NOMO-1 treated with DMSO at 0.1 percent for 48 hours (cell line): ENCODE measurements around the gene IST1.
A peak's percentile ranks its signal among the peaks of the same experiment; 100 is the strongest.

Experiments
- DNase-seq: peaks from one replicate; lab custom pipeline; 2025; ENCODE audit not compliant: unreplicated experiment; lab: John Stamatoyannopoulos, UW

Gene IST1

GRCh38 chr16:71916397-71916920, 21.1 kb downstream of the IST1 start:
- DNase-seq, result no peak

DNA sequence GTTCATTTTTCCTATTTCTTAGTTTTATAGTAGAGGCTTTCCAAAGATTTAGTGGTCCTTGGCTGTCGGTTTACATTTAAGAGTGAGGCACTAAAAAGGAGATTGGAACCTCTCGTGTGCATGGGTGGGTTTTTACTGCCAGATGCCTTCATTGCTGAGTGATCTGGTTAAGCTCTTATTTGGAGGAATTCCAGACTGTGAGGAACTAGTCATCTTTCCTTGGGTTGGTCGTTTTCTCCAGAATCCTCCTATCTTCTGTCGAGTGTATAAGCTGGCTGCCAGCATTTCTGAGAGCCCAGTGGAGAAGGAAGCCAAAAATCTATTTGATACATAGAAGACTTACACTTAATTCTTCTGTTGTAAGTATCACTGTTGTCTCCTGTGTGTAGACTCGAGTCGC, 22.6 kb downstream of the IST1 start:
- DNase-seq, result no peak

- DNase-seq, result peak; percentile 87
Observed at GRCh38 chr16:71919035-71919434, 23.7 kb downstream of the IST1 start.

DNA sequence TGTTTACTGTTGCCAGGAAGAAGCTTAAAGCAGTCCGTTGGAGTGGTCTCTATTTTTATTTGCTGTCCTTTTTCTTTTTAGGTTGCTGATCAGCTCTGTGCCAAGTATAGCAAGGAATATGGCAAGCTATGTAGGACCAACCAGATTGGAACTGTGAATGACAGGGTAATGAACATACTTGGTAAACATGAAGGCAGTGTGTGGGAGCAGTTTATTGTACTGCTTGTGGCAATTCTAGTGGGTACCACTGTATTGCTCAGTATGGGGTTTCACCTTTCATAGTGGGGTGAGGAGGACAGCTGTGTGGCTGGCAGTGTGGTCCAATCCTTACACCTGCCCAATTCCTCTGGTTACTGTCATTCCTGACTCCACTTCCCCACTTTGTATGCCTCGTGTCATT, 25.3 kb downstream of the IST1 start:
- DNase-seq, result no peak

GRCh38 chr16:71923941-71924690, 28.8 kb downstream of the IST1 start:
- DNase-seq, result no peak

- no peak for DNase-seq
Observed at GRCh38 chr16:71924710-71925109, 29.4 kb downstream of the IST1 start.

DNA sequence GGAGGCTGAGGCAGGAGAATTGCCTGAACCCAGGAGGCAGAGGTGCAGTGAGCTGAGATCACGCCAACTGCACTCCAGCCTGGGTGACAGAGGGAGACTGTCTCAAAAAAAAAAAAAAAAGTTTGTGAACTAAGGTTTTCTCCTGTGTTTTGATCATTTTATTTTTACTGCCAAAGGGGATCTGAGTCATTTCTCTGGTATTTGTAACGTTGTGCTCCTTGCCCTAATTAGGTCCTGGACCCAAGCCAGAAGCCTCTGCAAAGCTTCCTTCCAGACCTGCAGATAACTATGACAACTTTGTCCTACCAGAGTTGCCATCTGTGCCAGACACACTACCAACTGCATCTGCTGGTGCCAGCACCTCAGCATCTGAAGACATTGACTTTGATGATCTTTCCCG, 32.1 kb downstream of the IST1 start:
- peak; percentile 24 for DNase-seq

GRCh38 chr16:71927787-71928186, 32.5 kb downstream of the IST1 start:
- DNase-seq, result no peak

DNA sequence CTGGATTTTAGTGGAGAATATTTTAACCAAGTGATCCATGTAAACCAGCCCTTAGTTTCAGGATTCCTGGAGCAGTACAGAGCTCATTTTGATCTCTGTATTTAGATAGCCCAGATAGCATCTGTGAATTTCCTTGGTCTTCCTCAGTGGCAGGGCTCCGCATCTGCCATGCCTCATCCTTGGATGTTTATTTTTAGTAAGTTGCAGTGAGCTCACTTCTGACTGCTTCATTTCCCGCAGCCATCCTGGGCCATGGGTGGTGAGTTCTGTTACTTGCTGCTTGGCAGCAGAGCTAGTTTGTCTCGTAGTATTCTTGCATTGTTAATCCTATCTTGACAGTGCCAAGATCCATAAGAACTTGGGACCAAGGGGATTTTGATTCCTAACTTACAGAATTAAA, 33.7 kb downstream of the IST1 start:
- no peak for DNase-seq

GRCh38 chr16:71930013-71930563, 34.8 kb downstream of the IST1 start:
- DNase-seq, result no peak

DNA sequence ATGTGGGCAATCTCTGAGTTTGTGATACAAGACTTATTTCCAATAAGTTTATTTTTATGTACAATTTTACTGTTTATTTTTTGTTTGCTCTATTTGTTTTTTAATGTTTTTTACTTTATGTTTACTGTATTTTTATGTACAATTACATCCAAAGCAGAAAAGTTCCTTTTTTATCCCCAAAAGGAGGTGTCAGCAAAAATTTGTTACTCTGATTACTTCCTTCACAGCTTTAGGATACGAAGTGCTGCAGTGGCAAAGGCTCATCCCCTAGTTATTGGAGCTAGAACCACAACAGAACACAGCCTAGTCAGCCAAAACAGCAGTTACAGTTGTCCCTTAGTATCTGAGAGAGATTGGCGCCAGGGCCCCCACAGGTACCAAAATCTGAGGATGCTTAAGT, 35.7 kb downstream of the IST1 start:
- DNase-seq, result no peak

DNA sequence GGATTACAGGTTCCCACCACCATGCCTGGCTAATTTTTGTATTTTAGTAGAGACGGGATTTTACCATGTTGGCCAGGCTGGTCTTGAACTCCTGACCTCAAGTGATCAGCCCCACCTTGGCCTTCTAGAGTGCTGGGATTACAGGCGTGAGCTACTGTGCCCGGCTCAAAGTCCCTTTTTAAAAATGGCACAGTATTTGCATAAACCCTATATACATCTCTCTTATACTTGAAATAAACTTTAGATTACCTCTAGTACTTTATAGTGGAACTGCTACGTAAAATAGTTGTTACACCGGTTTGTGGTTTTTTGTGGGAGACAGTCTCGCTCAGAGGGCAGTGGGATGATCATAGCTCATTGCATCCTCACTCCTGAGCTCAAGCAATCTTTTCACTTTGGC, 36.3 kb downstream of the IST1 start:
- no peak for DNase-seq

GRCh38 chr16:71933017-71933416, 37.7 kb downstream of the IST1 start:
- DNase-seq, result no peak

GRCh38 chr16:71933913-71934695, 38.8 kb downstream of the IST1 start:
- DNase-seq, result no peak

GRCh38 chr16:71937868-71938510, 42.7 kb downstream of the IST1 start:
- no peak for DNase-seq

- DNase-seq, result no peak
Observed at GRCh38 chr16:71943887-71944286, 48.6 kb downstream of the IST1 start.

GRCh38 chr16:71945616-71946015, 50.3 kb downstream of the IST1 start:
- DNase-seq, result no peak

DNA sequence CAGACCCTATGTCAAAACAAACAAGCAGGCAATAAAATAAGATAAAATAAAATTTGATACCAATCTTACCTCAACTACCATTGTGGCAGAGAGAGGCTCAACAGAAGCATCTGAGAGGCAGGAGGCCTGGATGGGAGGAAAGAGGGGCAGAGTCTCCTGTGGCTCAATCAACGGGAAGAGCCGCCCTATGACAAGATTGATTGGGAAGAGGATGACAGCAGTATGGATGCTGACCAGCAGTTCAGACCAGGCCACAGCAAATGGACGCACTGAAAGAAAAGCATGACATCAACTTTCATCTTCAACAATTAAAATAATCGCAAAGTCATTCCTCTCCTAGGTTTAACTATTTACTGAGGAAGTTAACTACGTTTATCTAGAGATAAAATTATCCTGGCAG, 57.5 kb downstream of the IST1 start:
- no peak for DNase-seq

- DNase-seq, result no peak
Observed at GRCh38 chr16:71954180-71954579, 58.8 kb downstream of the IST1 start.

- no peak for DNase-seq
Observed at GRCh38 chr16:71954699-71955195, 59.4 kb downstream of the IST1 start.

- peak; percentile 62 for DNase-seq
Observed at GRCh38 chr16:71956486-71956885, 61.2 kb downstream of the IST1 start.
